ENCODE measurements around the gene DENND5A.

DENND5A gene

DNA sequence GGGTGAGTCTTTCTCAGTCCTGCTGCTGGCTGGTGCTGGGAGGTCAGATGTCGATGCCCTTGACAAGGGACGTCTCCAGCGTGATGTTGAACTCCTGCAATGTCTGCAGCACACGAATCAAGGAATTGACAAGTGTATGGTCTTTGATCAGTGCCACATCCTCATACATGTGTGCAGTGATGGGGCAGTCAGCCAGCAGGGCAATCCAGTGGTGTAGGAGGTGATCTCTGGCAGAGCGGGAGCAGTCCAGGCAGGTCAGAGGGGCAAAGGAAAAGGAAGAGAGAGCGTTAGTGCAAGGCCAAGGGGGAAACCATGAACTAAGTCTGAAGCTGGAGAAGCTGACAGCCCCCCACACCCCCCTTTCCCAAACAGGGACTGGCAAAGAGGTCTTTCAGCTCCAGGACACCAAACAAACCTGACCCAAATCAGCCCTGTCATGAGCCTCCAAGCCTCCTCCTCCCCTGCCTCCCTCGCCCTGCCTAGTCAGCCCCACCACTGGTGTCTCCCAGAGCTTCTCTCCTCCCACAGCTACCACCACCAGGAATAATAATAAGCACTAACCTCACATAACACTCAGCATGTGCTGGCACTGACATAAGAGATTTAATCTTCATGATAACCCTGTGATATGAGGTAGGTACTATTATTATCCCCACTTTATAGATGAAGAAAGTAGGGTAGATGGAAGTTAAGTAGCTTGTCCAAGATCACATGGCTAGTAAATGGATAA is 125.4 kb downstream of the DENND5A start:
- no peak for DNase-seq

DNA sequence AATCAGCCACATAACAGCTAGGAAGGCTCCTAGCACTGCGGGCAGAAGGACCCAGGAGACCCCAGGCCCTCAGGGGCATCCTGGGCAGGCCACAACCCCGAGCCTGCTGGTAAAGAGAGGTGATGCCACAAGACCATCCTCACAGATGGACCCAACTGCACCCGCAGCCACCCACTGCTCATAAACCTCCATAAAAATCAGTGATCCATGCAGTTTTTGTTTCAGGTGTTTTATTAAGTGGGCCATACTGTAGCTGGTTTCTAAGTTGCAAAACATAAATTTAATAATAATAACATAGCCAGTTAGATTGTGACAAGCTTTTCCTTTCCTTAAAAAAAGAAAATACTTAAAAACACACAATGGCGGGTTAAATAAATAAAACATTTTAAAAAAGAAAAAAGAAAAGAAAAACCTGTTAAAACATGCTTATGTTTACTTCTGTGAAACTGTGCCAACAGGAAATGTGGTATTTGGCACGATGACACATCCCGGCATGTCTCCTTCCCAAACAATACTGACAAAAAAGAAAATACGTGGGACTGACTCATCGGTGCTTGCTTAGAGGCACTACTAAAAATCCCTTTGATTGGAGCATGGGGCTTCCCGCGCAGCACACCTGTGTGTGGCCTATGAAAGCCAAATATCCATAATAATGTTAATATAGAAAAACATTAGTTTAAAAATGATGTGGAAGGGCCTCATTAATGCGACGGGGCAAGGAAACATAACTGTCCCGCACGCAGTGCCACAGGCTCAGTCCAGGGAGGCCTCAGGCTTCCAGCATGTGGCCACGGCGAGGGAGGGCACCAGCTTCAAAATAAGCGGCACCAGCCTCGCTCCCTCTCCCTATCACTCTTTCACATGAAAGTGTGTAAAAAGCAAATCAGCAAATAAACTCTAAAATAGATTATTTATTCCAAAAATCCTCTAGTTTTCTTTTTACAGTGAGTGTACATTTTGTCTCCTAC is 126.3 kb downstream of the DENND5A start:
- DNase-seq, result peak in 3 of 56 donors; percentile 2 to 13 (median 12)

DNA sequence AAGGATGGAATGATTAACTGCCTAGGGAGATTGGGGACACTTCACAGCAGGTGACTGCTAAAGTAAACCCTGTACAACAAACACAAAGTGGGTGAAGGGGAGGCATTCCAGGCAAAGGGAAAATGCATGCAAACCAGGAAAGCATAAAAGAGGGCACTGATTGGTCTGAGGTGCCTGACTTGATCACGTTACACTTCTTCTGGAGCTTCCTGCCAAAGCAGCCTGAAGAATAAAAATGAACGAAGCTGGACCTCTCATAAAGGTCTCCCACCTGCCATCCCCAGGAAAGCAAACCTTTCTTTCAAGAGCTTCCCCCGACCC is 127.1 kb downstream of the DENND5A start:
- no peak for DNase-seq

DNA sequence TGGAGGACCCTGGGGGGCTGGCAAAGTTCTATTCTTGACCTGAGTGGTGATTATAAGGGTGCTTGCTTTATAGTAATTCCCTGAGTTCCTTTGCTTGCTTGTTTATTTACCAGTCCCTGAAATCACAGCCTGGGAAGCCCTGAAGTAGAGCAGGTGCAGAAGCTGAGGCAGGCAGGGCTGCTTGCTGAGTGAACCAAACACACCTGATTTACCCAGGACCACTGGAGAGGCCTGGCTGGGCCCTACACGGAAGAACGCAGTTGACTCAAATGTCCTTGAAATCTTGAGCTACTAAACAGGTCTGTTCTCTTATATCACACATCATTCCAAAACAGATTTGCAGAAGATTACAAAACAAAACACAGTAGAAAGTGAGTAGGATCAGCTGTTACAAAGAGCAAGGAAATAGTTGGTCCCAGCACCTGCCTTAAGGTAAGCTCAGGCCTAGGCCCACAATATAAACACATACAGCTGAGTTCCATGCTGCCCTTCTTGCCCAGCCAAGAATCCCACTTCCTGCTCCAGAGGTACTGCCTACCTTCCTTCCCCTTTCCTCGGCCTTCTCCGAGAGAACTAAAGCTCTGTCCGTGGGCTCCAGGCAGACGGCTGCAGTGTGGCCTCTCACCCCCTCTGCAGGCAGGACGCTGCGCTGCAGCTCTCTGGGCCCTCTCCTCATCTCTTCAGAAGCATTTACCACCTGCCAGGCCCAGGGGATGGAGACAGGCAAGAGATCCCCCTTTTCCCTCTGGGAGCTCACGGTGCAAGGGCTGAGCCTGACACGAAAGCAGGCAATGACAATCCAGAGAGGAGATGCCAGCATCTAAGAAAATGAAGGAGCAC is 127.6 kb downstream of the DENND5A start:
- DNase-seq, result peak in 52 of 56 donors; percentile 4 to 84 (median 53)

DNA sequence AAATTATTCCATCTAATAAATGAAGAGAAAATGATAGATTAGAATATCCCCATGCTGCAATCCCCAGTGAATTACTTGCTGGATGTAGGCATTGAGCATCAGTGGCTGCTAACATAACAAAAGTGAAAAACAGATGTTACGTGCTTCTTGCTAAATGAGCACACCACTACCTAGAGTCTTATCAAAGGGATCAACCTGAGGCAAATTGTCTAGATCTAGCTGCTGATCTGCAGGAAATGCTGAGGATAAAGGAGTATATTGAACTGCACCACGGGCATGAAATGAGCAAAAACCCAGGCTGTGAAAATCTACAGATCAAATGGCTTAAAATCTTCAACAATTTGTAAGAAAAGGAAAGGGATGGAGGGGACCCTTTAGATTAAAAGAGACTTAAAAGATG is 128.4 kb downstream of the DENND5A start:
- no peak for DNase-seq

DNA sequence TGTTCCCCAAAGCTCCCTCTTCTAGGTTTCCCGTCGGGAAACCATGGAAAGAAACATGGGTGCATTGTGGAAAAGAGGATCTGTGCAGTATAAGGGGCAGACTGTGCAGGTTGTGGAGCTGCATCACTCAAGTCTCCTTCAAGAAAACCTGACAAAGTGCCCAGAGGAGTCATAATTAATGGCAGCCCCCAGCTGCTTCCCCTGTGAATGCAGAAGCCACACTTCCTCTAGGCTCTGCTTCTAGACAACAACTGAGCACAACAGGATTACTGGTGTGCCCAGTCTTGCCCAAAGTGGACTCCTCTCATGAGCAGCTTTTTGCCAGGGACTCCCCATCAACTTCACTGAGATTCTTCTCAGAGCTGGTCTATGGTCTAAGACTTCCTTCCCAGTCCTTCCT is 131.2 kb downstream of the DENND5A start:
- no peak for DNase-seq

DNA sequence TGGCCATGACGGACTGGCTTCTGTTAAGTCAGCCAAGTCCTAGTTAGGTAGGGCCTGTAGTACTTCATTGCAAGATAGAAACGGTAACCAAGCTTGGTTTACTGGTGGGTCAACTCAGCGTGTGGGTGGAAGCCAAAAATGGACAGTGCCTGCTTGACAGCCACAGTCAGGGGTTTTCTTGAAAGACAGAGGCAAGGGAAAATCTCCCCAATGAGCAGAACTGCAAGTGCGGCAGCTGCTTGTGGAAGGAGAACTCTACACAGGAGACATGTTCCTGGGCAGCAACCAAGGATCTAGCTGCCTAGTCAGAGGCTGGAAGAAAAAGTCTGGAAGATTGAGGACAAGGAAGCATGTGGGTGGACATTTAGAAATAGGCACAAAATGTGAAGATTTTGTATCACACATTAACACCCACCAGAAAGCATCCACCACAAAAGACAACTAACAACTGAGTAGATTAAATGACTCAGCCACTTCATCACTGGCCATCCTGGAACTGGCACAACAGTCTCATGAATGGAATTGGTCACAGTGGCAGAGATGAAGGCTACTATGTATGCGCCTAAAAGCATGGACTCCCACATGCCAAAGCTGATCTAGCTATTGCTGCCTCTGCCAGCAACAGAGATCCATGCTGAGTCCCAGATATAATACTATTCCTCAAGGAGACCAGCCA is 132.8 kb downstream of the DENND5A start:
- no peak for DNase-seq

DNA sequence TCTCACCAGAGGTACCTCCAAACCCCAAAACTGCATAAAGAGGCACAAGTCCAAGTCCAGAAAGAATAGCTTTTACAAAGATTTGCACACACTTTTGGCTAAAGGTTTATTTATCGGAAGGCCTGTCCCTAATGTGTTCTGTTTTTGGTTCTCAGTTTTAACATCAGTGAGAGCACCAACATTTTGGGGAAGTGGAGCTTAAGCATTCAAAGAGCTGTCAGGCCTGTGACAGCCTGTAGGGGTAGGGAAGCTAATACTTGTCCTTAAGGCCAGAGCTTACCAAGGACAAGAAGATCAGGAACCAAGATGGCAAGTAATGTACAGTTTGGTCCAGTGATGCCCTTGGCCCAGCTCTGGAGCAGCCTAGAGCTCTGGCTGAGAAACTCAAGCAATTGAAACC is 134.9 kb downstream of the DENND5A start:
- DNase-seq, result no peak

DNA sequence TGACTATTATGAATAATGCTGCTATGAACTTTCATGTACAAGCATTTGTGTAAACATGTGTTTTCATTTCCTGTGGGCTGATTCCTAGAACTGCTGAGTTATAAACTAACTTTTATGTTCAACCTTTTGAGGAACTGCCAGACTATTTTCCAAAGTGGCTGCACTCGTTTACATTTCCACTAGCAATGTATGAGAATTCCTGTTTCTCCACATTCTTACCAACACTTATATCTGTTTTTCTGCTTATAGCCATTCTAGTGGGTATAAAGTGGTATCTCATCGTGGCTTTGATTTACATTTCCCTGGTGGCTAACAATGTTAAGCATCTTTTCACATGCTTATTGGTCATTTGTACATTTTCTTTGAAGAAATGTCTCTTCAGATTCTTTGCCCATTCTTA is 138.5 kb downstream of the DENND5A start:
- DNase-seq, result no peak

DNA sequence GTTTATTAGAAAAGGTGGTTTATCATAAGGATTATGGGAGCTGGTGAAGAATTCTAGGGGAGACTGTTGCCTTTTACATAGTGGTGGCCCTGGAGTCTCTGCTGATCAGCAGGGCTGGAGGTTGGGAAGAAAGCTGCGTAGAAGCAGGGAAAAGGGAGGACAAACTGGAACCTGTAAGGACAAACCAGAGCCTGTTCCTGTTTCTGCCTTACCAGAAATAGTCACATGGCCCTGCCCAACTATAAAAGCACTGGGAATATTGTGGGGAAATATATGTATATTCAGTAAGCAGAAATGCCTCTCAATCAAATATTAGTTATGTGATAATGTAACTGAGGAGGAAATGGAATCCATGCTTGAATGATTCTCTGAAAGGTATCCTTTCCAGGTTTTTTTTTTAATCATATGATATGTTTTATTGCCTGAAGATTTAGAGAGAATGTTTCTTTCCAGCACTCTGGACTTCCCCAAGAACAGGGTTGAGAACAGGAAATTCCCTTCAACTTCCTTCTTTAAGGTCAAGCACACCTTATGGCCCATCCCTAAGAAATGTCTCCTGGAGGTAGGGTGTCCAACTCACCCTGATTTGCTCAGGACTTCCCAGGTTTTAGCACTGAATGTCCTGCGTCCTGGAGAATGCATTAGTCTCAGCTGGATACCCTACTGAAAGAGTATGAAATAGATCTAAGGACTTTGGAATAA is 139.8 kb downstream of the DENND5A start:
- no peak for DNase-seq

DNA sequence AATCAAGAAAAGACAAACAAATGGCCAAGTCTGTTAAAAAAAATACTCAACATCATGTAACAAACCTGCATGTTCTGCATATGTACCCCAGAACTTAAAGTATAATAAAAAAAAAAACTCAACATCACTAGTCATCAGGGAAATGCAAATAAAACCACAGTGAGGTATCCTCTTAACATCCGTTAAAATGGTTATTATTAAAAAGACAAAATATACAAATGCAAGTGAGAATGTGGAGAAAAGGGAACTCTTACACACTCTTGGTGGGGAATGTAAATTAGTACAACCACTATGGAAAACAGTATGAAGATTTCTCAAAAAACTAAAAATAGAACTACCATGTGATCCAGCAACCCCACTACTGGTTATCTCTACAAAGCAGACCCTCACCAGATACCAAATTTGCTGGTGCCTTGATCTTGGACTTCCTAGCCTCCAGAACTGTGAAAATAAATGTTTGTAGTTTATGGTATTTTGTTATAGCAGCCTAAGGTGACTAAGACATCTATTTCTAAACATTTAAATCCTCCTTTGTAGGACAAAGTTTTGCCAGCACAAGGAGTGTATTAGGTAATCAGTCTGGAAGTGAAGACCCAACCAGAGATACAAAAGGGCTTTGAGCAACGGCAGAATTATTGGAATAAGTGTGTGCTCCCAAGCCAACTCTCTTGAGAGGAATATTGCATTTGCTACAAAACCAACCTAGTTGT is 141.4 kb downstream of the DENND5A start:
- no peak for DNase-seq

DNA sequence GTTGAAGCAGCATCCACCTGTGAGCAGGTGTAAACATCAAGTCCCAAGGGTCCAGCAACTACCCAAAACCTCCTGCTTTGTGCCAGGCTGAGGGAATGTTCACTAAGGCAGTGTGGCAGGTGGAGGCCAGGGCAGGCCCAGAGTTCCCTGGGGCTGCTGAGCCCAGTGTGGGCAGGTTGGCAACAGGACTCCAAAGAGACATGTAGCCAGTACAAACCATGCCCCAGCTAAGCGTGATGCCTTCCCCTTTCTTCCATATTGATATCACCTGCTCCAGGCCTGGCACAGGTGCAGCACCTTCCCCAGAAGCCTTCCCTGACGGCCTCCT is 143.7 kb downstream of the DENND5A start:
- DNase-seq, result no peak

DNA sequence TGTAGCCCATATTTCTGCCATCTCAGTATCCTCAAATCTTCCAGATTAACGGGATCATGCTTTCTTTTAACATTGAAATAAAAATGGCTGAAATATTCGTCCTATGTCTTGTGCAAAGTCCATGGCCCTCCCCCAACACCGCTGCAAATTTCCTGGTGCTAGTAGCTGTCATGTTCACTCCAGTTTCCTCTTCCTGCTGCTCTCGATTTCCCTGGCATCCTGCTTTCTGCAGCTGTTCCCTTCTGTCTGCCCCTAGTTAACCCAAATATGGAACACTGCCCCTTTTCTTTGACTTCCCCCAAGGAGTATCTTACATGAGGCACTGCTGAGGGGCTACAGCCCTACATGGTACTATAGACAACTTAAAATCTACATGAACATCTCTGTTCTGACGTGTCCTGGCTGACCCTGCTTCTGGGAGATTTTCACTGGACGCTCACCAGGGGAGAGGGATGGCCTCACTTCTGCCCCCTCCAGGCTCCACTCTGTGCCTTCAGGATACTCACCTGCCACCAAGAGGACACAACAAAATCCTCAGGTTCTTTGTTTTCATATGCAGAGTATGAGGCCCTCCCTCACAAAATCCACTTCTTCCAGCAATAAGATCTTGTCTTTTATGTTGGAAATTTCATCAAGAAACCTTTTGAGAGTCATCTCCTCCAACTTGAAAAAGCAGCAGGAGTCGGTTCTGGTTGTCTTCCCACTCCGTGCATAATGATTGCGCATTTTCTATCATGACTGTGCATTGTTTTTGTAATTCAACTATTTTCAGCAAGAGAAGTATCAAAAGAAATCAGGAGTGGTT is 144.3 kb downstream of the DENND5A start:
- no peak for DNase-seq

DNA sequence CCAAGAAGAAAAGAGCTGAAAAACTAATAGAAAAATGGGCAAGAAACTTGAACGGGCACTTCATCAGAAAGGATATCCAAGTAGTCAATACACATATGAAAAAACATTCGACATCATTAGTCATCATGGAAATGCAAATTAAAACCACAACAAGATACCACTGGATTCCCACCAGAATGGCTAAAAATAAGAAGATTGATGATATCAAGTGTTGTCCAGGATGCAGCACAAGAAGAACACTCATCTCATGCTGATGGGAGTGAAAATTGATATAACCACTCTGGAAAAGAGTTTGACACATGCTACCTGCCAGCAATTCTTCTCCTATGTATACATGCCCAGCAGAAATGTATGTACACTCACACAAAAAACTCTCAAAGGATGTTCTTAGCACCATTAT is 146.9 kb downstream of the DENND5A start:
- no peak for DNase-seq

DNA sequence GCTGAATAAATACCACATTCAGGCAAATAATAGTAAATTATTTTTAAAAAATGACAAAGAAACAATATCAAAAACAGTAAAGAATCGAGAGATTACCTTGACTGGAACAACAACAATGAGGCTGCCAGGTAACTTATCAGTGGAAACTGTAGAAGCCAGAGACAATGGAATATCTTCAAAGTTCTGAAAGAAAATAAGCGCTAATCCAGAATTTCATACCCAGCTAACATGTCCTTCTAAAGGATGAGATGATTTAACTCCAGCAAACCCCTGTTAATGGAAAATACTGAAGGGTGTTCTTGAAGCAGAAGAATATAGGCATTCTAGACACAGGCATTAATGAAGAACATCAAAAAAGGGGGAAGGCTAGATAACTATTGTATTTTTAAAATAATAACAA is 153.1 kb downstream of the DENND5A start:
- DNase-seq, result no peak

DNA sequence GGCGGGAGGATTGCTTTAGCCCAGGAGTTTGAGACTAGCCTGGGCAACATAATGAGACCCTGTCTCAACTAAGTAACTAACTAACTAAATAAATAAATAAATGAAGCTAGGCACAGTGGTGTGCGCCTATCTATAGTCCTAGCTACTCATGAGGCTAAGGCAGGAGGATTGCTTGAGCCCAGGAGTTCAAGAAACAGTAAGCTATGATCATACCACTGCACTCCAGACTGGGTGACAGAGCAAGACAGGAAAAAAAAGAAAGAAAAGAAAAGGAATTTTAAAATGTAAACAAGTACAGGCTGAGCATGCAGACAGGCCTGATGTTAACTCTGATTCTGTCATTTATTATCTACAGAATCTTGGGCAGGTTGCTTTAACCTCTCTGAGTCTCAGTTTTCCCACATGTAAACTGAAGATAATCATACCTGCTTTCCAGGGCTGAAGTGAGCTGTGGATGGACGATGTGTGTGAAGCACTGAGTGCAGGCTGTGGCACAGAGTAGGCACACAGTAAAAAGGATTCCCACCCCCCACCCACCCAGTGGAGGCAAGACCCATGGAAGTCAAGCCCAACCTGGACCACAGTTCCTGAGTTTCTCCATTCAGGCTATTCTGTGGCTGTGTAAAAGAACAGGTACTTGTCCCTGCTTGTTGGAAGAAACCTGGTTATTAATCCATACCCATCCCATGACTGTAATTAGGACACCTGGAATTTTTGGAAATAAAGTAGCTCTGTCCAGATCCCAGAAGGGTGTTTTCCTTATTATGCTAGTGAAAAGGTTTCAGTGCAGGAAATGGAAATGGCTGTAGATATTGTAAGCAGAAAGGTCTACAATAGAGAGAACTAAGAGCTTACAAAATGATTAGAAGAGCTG is 155.1 kb downstream of the DENND5A start:
- DNase-seq, result no peak

DNA sequence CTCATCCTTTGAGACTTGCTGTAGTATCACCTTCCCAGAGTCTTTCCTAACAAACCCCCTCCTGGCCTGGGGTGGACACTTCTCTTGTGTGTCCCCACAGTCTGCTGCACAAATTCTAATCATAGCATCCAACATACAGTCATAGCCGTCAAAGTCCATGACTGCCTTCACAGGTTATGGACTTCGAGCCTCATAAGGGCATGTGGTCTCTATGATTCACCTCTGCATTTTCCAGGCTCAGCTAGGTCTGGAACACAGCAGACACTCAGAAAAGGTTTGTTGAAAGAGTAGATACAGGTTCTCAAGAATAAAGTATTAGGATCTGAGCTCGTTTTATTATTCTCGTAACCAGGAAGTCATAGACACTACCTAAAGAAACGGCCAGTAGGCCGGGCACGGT is 160.6 kb downstream of the DENND5A start:
- DNase-seq, result no peak

Data from nucleus accumbens (tissue), 56 donors.